ENCODE data around the gene ZBTB38. TPM values are rescaled to one million over a fixed set of nuclear protein-coding genes. Genes with fewer than 3 reads are reported as not detected.

The ZBTB38 gene
- total and polyA plus RNA-seq, 2 donors (not counting 3 experiments of a cell fraction or from before 2014, with no cell fraction given), result 31.1 to 85.2 TPM

DNA sequence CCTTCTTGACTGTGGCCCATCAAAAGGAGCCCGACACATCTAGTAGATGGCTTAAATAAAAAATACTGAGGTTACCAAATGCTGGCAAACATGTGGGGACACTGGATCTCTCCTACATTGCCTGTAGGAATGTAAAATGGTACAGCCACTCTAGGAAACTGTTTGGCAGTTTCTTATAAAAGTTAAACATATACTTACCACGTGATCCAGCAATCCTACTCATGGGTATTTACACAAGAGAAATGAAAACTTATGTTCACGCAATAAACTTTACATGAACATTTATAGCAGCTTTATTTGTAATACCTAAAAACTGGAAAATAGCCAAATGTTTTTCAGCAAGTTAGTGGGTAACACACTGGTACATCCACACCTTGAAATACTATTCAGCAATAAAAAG is 9.1 kb downstream of the ZBTB38 start:
- Histone ChIP-seq H3K27me3 (ENCODE audit: control insufficient read depth in 2 of 2, insufficient read depth in 2 of 2, low read length in 2 of 2) (no peaks in the 10 kb centered on the region), H3K9me3 (replicated peaks; ENCODE audit: control insufficient read depth, insufficient read depth, low read length) (no peaks in the 10 kb centered on the region), H3K4me3 (replicated peaks in 1 of 3; ENCODE audit: insufficient read depth in 1 of 3, low read depth in 1 of 3, low read length in 3 of 3) (no peak overlapping the region), H3K9ac (replicated peaks; ENCODE audit: extremely low read depth, insufficient read depth, low read length) (no peak overlapping the region), H3K4me1 (ENCODE audit: control insufficient read depth, extremely low read depth, insufficient read depth, low read length) (no peaks in the 10 kb centered on the region), H3K36me3 (ENCODE audit: control insufficient read depth in 2 of 2, extremely low read depth in 1 of 2, insufficient read depth in 2 of 2, low read length in 2 of 2) (peaks cover 7 to 16% of the 10 kb centered on the region in 2 experiments), H3K4me2 (ENCODE audit: insufficient read depth, low read length) (no peak overlapping the region), H3K27ac (ENCODE audit: insufficient read depth, low read depth, low read length) (no peak overlapping the region), H3K79me2 (ENCODE audit: control insufficient read depth, insufficient read depth, low read length) (peaks cover 30% of the 10 kb centered on the region), H2AFZ (ENCODE audit: low read depth, low read length) (no peak overlapping the region), H3K9me1 (replicated peaks; ENCODE audit: control insufficient read depth, extremely low read depth, insufficient read depth, low read length) (no peaks in the 10 kb centered on the region), H4K20me1 (replicated peaks; ENCODE audit: control insufficient read depth, extremely low read depth, insufficient read depth, low read length) (no peaks in the 10 kb centered on the region)
- no TSS peak for BruUV-seq (replicated peaks)
- intact Hi-C loops (cut with micrococcal nuclease), result no loop called here
- TF ChIP-seq POLR2AphosphoS5 (IDR thresholded peaks at IDR 0.05; ENCODE audit: insufficient read depth, low read depth, low read length), result no peak
- no peak for TF ChIP-seq EZH2 (IDR thresholded peaks at IDR 0.05; ENCODE audit: borderline replicate concordance, low read depth, low read length, severe bottlenecking)
- TF ChIP-seq, protein P1, sequence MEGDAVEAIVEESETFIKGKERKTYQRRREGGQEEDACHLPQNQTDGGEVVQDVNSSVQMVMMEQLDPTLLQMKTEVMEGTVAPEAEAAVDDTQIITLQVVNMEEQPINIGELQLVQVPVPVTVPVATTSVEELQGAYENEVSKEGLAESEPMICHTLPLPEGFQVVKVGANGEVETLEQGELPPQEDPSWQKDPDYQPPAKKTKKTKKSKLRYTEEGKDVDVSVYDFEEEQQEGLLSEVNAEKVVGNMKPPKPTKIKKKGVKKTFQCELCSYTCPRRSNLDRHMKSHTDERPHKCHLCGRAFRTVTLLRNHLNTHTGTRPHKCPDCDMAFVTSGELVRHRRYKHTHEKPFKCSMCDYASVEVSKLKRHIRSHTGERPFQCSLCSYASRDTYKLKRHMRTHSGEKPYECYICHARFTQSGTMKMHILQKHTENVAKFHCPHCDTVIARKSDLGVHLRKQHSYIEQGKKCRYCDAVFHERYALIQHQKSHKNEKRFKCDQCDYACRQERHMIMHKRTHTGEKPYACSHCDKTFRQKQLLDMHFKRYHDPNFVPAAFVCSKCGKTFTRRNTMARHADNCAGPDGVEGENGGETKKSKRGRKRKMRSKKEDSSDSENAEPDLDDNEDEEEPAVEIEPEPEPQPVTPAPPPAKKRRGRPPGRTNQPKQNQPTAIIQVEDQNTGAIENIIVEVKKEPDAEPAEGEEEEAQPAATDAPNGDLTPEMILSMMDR (IDR thresholded peaks at IDR 0.05; ENCODE audit: extremely low read depth in 1 of 2, insufficient read depth in 1 of 2, low read depth in 1 of 2, low read length in 2 of 2), result no peak
- TF ChIP-seq POLR2A (IDR thresholded peaks at IDR 0.05; ENCODE audit: low read depth, low read length), result no peak
- ChIA-PET CTCF (interaction anchor here (0.7 kb wide), 1 partner anchor 16 kb away, joined by 3 read pairs; no protein-coding TSS in a partner anchor), POLR2A (no interaction called here)
- DNase-seq (ENCODE audit: low read depth, low spot score) (no peak), FAIRE-seq (no peak)
- dilution Hi-C loops (cut with MboI; ENCODE audit: extremely low pct_ligation_motif_present, low sequenced_read_pairs), result no loop called here

GRCh38 chr3:141378556-141378955 is 10.3 kb downstream of the ZBTB38 start:
- Histone ChIP-seq H3K27ac (ENCODE audit: insufficient read depth, low read depth, low read length) (no peak overlapping the region), H3K9ac (replicated peaks; ENCODE audit: extremely low read depth, insufficient read depth, low read length) (no peak overlapping the region), H3K4me2 (ENCODE audit: insufficient read depth, low read length) (no peak overlapping the region), H3K4me3 (replicated peaks in 1 of 3; ENCODE audit: insufficient read depth in 1 of 3, low read depth in 1 of 3, low read length in 3 of 3) (no peak overlapping the region), H3K9me1 (replicated peaks; ENCODE audit: control insufficient read depth, extremely low read depth, insufficient read depth, low read length) (no peaks in the 10 kb centered on the region), H3K36me3 (ENCODE audit: control insufficient read depth in 2 of 2, extremely low read depth in 1 of 2, insufficient read depth in 2 of 2, low read length in 2 of 2) (peaks cover 7 to 16% of the 10 kb centered on the region in 2 experiments), H3K27me3 (ENCODE audit: control insufficient read depth in 2 of 2, insufficient read depth in 2 of 2, low read length in 2 of 2) (no peaks in the 10 kb centered on the region), H4K20me1 (replicated peaks; ENCODE audit: control insufficient read depth, extremely low read depth, insufficient read depth, low read length) (no peaks in the 10 kb centered on the region), H3K4me1 (ENCODE audit: control insufficient read depth, extremely low read depth, insufficient read depth, low read length) (no peaks in the 10 kb centered on the region), H3K9me3 (replicated peaks; ENCODE audit: control insufficient read depth, insufficient read depth, low read length) (no peaks in the 10 kb centered on the region), H3K79me2 (ENCODE audit: control insufficient read depth, insufficient read depth, low read length) (peaks cover 28% of the 10 kb centered on the region), H2AFZ (ENCODE audit: low read depth, low read length) (no peak overlapping the region)
- TF ChIP-seq MYC (IDR thresholded peaks at IDR 0.05; ENCODE audit: low read depth, low read length) (no peak), GATA2 (IDR thresholded peaks at IDR 0.05; ENCODE audit: insufficient read depth, insufficient read length, low read depth, low read length) (no peak), POLR2AphosphoS5 (IDR thresholded peaks at IDR 0.05; ENCODE audit: insufficient read depth, low read depth, low read length) (no peak)
- no TSS peak for BruUV-seq (replicated peaks)
- no peak for FAIRE-seq
- POLR2A ChIA-PET, result no interaction called here
- CTCF ChIA-PET, result interaction anchor here (1.1 to 1.4 kb wide), 3 partner anchors 10 to 62 kb away, joined by 3 to 6 read pairs (median 3); no protein-coding TSS in a partner anchor
- intact Hi-C loops (cut with micrococcal nuclease), result no loop called here
- DNase-seq (ENCODE audit: low read depth, low spot score), result no peak
- dilution Hi-C loops (cut with MboI; ENCODE audit: extremely low pct_ligation_motif_present, low sequenced_read_pairs), result no loop called here

Data from endothelial cell of umbilical vein (primary cell).